GM23338 (cell line): ENCODE measurements around the gene GRN. TPM values are rescaled to one million over a fixed set of nuclear protein-coding genes. Genes with fewer than 3 reads are reported as not detected.

ENCODE experiments used
- ATAC-seq: fragments of 200-7000 bp; cut with Tn5 transposase; 3 replicates; pipeline ENCODE4 v1.9.1; 2020
- DNase-seq: peaks from one replicate; pipeline ENCODE4 v3.0.0-alpha.2; 2015; ENCODE audit warnings: low spot score
- H2AFZ ChIP-seq: fragments of 200-600 bp; sonication (generic); 2 replicates; pipeline ENCODE4 v1.8.0; 2016; ENCODE audit warnings: antibody characterized with exemption, mild to moderate bottlenecking, moderate library complexity
- H3F3A ChIP-seq: fragments of 200-600 bp; sonication (generic); replicated peaks from 2 replicates; pipeline ENCODE4 v1.8.0; 2017; ENCODE audit warnings: antibody characterized with exemption, mixed run types, low read depth
- H3K27ac ChIP-seq: fragments of 200-600 bp; sonication (generic); 2 replicates; pipeline ENCODE4 v1.6.1; 2016; ENCODE audit warnings: low read depth
- H3K27me3 ChIP-seq: fragments of 200-600 bp; sonication (generic); 2 replicates; pipeline ENCODE4 v1.8.0; 2016; ENCODE audit warnings: mild to moderate bottlenecking, mixed run types, moderate library complexity; ENCODE audit not compliant: insufficient read depth
- H3K36me3 ChIP-seq: fragments of 200-600 bp; sonication (generic); 2 replicates; pipeline ENCODE4 v1.8.0; 2016; ENCODE audit warnings: mild to moderate bottlenecking; ENCODE audit not compliant: insufficient read depth
- H3K4me1 ChIP-seq: fragments of 200-600 bp; sonication (generic); 2 replicates; pipeline ENCODE4 v1.8.0; 2016; ENCODE audit warnings: mild to moderate bottlenecking, moderate library complexity; ENCODE audit not compliant: insufficient read depth
- H3K4me2 ChIP-seq: fragments of 200-600 bp; sonication (generic); 2 replicates; pipeline ENCODE4 v1.7.1; 2017; ENCODE audit warnings: mixed run types
- H3K4me3 ChIP-seq: fragments of 200-600 bp; sonication (generic); 2 replicates; pipeline ENCODE4 v1.6.1; 2016; ENCODE audit warnings: mixed run types
- H3K79me2 ChIP-seq: fragments of 200-600 bp; sonication (generic); replicated peaks from 2 replicates; pipeline ENCODE4 v1.8.0; 2017; ENCODE audit warnings: mild to moderate bottlenecking; ENCODE audit not compliant: insufficient read depth
- H3K9me2 ChIP-seq: fragments of 200-600 bp; sonication (generic); 2 replicates; pipeline ENCODE4 v1.8.0; 2017; ENCODE audit not compliant: insufficient read depth
- H4K20me1 ChIP-seq: fragments of 200-600 bp; sonication (generic); replicated peaks from 2 replicates; pipeline ENCODE4 v1.8.0; 2017; ENCODE audit warnings: mild to moderate bottlenecking; ENCODE audit not compliant: insufficient read depth
- H3K27ac Mint-ChIP-seq: 2 replicates; pipeline ENCODE4 v1.8.0; 2020; ENCODE audit warnings: inconsistent platforms, mild to moderate bottlenecking, moderate library complexity, mixed read lengths
- H3K27me3 Mint-ChIP-seq: 3 replicates; pipeline ENCODE4 v1.8.0; 2022; ENCODE audit warnings: low read depth, mild to moderate bottlenecking, moderate library complexity, mixed read lengths, inconsistent platforms; ENCODE audit not compliant: insufficient read depth, poor library complexity
- H3K36me3 Mint-ChIP-seq: 3 replicates; pipeline ENCODE4 v1.8.0; 2021; ENCODE audit warnings: low read depth, mild to moderate bottlenecking, inconsistent platforms, moderate library complexity, mixed read lengths
- H3K4me1 Mint-ChIP-seq: 3 replicates; pipeline ENCODE4 v1.8.0; 2020; ENCODE audit warnings: mild to moderate bottlenecking, inconsistent platforms, mixed read lengths
- H3K4me3 Mint-ChIP-seq: 3 replicates; pipeline ENCODE4 v1.8.0; 2021; ENCODE audit warnings: moderate library complexity, mild to moderate bottlenecking, inconsistent platforms, mixed read lengths
- H3K9me3 Mint-ChIP-seq: 3 replicates; pipeline ENCODE4 v1.8.0; 2020; ENCODE audit warnings: moderate library complexity, mild to moderate bottlenecking, inconsistent platforms, mixed read lengths
- CREB1 ChIP-seq: fragments of 250-450 bp; sonication (Bioruptor Pico); IDR thresholded peaks from 2 replicates; pipeline ENCODE4 v1.5.0; 2020; ENCODE audit warnings: low read depth, mild to moderate bottlenecking, moderate library complexity
- ETS1 ChIP-seq: IDR thresholded peaks from 2 replicates; pipeline ENCODE4 v1.6.1; 2016; ENCODE audit warnings: antibody characterized with exemption
- EZH2 ChIP-seq: fragments of 200-600 bp; sonication (generic); IDR thresholded peaks from one replicate; pipeline ENCODE4 v1.8.0; 2017; ENCODE audit warnings: antibody characterized with exemption, mild to moderate bottlenecking, low read depth; ENCODE audit not compliant: unreplicated experiment
- EZH2phosphoT487 ChIP-seq: fragments of 200-600 bp; sonication (generic); IDR thresholded peaks from one replicate; pipeline ENCODE4 v1.8.1; 2018; ENCODE audit warnings: antibody characterized with exemption; ENCODE audit not compliant: unreplicated experiment
- JUNB ChIP-seq: IDR thresholded peaks from one replicate; pipeline ENCODE4 v1.6.1; 2016; ENCODE audit warnings: antibody characterized with exemption; ENCODE audit not compliant: unreplicated experiment
- NANOG ChIP-seq: IDR thresholded peaks from 2 replicates; pipeline ENCODE4 v1.6.1; 2016; ENCODE audit warnings: antibody characterized with exemption, borderline replicate concordance
- POLR2AphosphoS5 ChIP-seq: IDR thresholded peaks from 2 replicates; pipeline ENCODE4 v1.6.1; 2016; ENCODE audit warnings: antibody characterized with exemption, low read depth
- REST ChIP-seq: IDR thresholded peaks from one replicate; pipeline ENCODE4 v1.6.1; 2018; ENCODE audit warnings: antibody characterized with exemption; ENCODE audit not compliant: unreplicated experiment
- STAT1 ChIP-seq: IDR thresholded peaks from one replicate; pipeline ENCODE4 v1.6.1; 2016; ENCODE audit warnings: antibody characterized with exemption; ENCODE audit not compliant: unreplicated experiment
- ZNF114 ChIP-seq: fragments of 250-450 bp; sonication (Bioruptor Pico); IDR thresholded peaks from 2 replicates; pipeline ENCODE4 v1.5.0; 2020; ENCODE audit warnings: mild to moderate bottlenecking, moderate library complexity
- polyA plus RNA-seq: library from polyadenylated mRNA; unstranded; fragments of >200 nt; fragmentation: Nextera tagmentation; extraction: Ambion mirVana; gene quantifications from 2 replicates; pipeline ENCODE4 v1.2.1, GENCODE V29; 2016
- total RNA-seq: library from RNA; depleted of rRNA; stranded (reverse); fragments of >200 nt; shearing (Covaris generic); gene quantifications from 2 replicates; pipeline ENCODE4 v1.2.3, GENCODE V29; 2014
- TF ChIP-seq, protein P1 (sequence below), 2 experiments: fragments of 200-600 bp in 1 of 2; sonication (generic) in 1 of 2; conservative IDR thresholded peaks; 2 replicates each; pipeline versions ENCODE4 v1.5.1 to v1.6.1; 2016 to 2017; ENCODE audit warnings: antibody characterized with exemption in 2 of 2, low read depth in 2 of 2, mild to moderate bottlenecking in 2 of 2, moderate library complexity in 1 of 2

The GRN gene
- total and polyA plus RNA-seq, 2 experiments from 2014 or later, result 101 to 216 TPM

GRCh38 chr17:44382917-44383316, 37.8 kb downstream of the GRN start:
- Mint-ChIP-seq H3K27me3 (peaks cover 41% of the 10 kb centered on the region), H3K9me3 (no peaks in the 10 kb centered on the region; the same call in 2 of the 3 replicates), H3K4me3 (no peak overlapping the region), H3K27ac (no peak overlapping the region), H3K4me1 (peaks cover 13% of the 10 kb centered on the region), H3K36me3 (peaks cover 3% of the 10 kb centered on the region; the same call in 2 of the 3 replicates)
- no peak overlapping the region for H3K4me2 ChIP-seq
- DNase-seq, result no peak
- H3K79me2 ChIP-seq, result no peaks in the 10 kb centered on the region
- no peaks in the 10 kb centered on the region for H3K9me2 ChIP-seq
- TF ChIP-seq, protein P1, sequence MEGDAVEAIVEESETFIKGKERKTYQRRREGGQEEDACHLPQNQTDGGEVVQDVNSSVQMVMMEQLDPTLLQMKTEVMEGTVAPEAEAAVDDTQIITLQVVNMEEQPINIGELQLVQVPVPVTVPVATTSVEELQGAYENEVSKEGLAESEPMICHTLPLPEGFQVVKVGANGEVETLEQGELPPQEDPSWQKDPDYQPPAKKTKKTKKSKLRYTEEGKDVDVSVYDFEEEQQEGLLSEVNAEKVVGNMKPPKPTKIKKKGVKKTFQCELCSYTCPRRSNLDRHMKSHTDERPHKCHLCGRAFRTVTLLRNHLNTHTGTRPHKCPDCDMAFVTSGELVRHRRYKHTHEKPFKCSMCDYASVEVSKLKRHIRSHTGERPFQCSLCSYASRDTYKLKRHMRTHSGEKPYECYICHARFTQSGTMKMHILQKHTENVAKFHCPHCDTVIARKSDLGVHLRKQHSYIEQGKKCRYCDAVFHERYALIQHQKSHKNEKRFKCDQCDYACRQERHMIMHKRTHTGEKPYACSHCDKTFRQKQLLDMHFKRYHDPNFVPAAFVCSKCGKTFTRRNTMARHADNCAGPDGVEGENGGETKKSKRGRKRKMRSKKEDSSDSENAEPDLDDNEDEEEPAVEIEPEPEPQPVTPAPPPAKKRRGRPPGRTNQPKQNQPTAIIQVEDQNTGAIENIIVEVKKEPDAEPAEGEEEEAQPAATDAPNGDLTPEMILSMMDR (conservative IDR thresholded peaks at IDR 0.05; ENCODE audit: low read depth in 2 of 2), result no peak
- no peak for TF ChIP-seq POLR2AphosphoS5
- TF ChIP-seq ETS1, result no peak
- TF ChIP-seq STAT1, result no peak
- TF ChIP-seq CREB1 (CRISPR knock-in tag), result no peak
- no peak for TF ChIP-seq EZH2
- TF ChIP-seq EZH2phosphoT487, result no peak
- peaks cover 7% of the 10 kb centered on the region for H3K4me1 ChIP-seq
- ATAC-seq, result no peak
- no peak overlapping the region for H2AFZ ChIP-seq
- H4K20me1 ChIP-seq, result no peaks in the 10 kb centered on the region
- peaks cover 51% of the 10 kb centered on the region for H3K27me3 ChIP-seq
- no peak overlapping the region for H3K4me3 ChIP-seq
- H3K27ac ChIP-seq, result no peak overlapping the region
- no peaks in the 10 kb centered on the region for H3K36me3 ChIP-seq
- 0 out of 2 replicates have a peak, but pooled peaks cover 3% of the 10 kb centered on the region for H3F3A ChIP-seq

GRCh38 chr17:44383363-44383762, 38.3 kb downstream of the GRN start:
- no peak for ATAC-seq
- Mint-ChIP-seq H3K27me3 (peaks cover 41% of the 10 kb centered on the region), H3K36me3 (peaks cover 3% of the 10 kb centered on the region; the same call in 2 of the 3 replicates)
- TF ChIP-seq ETS1 (no peak), JUNB (no peak), EZH2 (no peak), CREB1 (CRISPR knock-in tag) (no peak), REST (no peak), STAT1 (no peak), EZH2phosphoT487 (no peak), ZNF114 (CRISPR knock-in tag) (no peak), NANOG (no peak)

More at GRCh38 chr17:44383363-44383762, 38.3 kb downstream of the GRN start:
- 0 out of 2 replicates have a peak, but pooled peaks cover 3% of the 10 kb centered on the region for H3F3A ChIP-seq
- no peak for DNase-seq
- H3K4me1 ChIP-seq, result peaks cover 7% of the 10 kb centered on the region
- no peak overlapping the region for H3K4me3 ChIP-seq
- no peaks in the 10 kb centered on the region for H3K79me2 ChIP-seq
- no peak overlapping the region for H3K27ac Mint-ChIP-seq
- no peaks in the 10 kb centered on the region for H3K36me3 ChIP-seq
- no peak overlapping the region for H3K27ac ChIP-seq
- H3K4me1 Mint-ChIP-seq, result peaks cover 13% of the 10 kb centered on the region
- no peaks in the 10 kb centered on the region; the same call in 2 of the 3 replicates for H3K9me3 Mint-ChIP-seq
- H2AFZ ChIP-seq, result no peak overlapping the region
- H3K27me3 ChIP-seq, result peaks cover 51% of the 10 kb centered on the region
- no peaks in the 10 kb centered on the region for H4K20me1 ChIP-seq
- H3K4me3 Mint-ChIP-seq, result no peak overlapping the region
- no peaks in the 10 kb centered on the region for H3K9me2 ChIP-seq
- no peak overlapping the region for H3K4me2 ChIP-seq
